ENCODE data around the gene KIF19. TPM values are rescaled to one million over a fixed set of nuclear protein-coding genes. Genes with fewer than 3 reads are reported as not detected.

The KIF19 gene
- total and polyA plus RNA-seq, 2 of the 8 experiments (the other 6 are each of a cell fraction or from before 2014, with no cell fraction given): 0.52 to 0.77 TPM

DNA sequence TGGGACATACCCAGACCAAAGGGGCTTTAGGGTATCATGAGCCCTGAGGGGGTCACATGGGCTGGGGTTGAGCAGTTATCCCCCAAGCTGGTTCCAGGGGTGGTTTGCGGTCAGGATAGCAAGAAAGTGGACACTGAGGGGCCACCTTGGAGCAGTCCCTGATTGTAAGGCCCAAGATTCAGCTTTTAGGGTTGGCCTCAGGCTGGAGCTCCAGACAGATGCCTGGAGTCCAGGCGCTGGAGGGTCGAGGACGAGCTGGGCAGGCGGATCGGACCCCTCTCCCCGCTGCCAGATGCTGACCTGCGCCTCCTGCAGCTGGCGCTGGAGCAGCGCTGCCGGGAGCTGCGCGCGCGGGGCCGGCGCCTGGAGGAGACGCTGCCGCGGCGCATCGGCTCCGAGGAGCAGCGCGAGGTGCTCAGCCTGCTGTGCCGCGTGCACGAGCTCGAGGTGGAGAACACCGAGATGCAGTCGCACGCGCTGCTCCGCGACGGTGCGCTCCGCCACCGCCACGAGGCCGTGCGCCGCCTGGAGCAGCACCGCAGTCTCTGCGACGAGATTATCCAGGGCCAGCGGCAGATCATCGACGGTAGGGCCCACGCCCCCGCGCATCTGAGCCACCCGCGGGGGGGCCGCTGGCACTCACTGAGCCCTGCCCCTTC lies 25.7 kb downstream of the KIF19 start (continued):
- TF ChIP-seq EP300 (IDR thresholded peaks at IDR 0.05; ENCODE audit: borderline replicate concordance in 1 of 2, low read depth in 2 of 2, low read length in 2 of 2) (0 out of 3 replicates have a peak, but pooled peaks of 1 of the 2 experiments have one; percentile 7), POLR2A (IDR thresholded peaks at IDR 0.05; ENCODE audit: control extremely low read depth in 1 of 2, low read depth in 2 of 2, low read length in 2 of 2) (no peak), RAD21 (IDR thresholded peaks at IDR 0.05 in 1 of 2, conservative IDR thresholded peaks at IDR 0.05 in 1 of 2; ENCODE audit: low read depth in 2 of 2, low read length in 2 of 2) (peak; percentile 32 to 52), SUZ12 (IDR thresholded peaks at IDR 0.05; ENCODE audit: low read length) (peak; percentile 50; the same call in 1 of the 2 replicates), CREB1 (IDR thresholded peaks at IDR 0.05) (peak; percentile 36; the same call in 1 of the 2 replicates), KDM4A (IDR thresholded peaks at IDR 0.05; ENCODE audit: low read depth, low read length, severe bottlenecking) (peak; percentile 70), SRF (IDR thresholded peaks at IDR 0.05; ENCODE audit: low read depth, low read length) (0 out of 2 replicates have a peak, but pooled peaks have one; percentile 9), TAF7 (optimal IDR thresholded peaks at IDR 0.05; ENCODE audit: borderline replicate concordance, low read depth, low read length) (peak; percentile 64), BACH1 (IDR thresholded peaks at IDR 0.05; ENCODE audit: low read length) (peak; percentile 34; the same call in 1 of the 2 replicates), EZH2 (IDR thresholded peaks at IDR 0.05; ENCODE audit: low read depth, low read length, severe bottlenecking) (peak; percentile 31), CTBP2 (IDR thresholded peaks at IDR 0.05; ENCODE audit: borderline replicate concordance, insufficient read depth, insufficient read length, low read length) (peak; percentile 30), ASH2L (IDR thresholded peaks at IDR 0.05; ENCODE audit: low read length) (peak; percentile 60), GABPA (IDR thresholded peaks at IDR 0.05; ENCODE audit: borderline replicate concordance, insufficient read depth, low read length) (peak; percentile 83)
- TF ChIP-seq, protein P1, sequence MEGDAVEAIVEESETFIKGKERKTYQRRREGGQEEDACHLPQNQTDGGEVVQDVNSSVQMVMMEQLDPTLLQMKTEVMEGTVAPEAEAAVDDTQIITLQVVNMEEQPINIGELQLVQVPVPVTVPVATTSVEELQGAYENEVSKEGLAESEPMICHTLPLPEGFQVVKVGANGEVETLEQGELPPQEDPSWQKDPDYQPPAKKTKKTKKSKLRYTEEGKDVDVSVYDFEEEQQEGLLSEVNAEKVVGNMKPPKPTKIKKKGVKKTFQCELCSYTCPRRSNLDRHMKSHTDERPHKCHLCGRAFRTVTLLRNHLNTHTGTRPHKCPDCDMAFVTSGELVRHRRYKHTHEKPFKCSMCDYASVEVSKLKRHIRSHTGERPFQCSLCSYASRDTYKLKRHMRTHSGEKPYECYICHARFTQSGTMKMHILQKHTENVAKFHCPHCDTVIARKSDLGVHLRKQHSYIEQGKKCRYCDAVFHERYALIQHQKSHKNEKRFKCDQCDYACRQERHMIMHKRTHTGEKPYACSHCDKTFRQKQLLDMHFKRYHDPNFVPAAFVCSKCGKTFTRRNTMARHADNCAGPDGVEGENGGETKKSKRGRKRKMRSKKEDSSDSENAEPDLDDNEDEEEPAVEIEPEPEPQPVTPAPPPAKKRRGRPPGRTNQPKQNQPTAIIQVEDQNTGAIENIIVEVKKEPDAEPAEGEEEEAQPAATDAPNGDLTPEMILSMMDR (IDR thresholded peaks at IDR 0.05; ENCODE audit: control extremely low read depth in 1 of 3, insufficient read depth in 1 of 3, low read depth in 1 of 3, low read length in 3 of 3): peak; percentile 70 to 94 (median 75)
- TF ChIP-seq, protein P2, sequence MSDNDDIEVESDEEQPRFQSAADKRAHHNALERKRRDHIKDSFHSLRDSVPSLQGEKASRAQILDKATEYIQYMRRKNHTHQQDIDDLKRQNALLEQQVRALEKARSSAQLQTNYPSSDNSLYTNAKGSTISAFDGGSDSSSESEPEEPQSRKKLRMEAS (IDR thresholded peaks at IDR 0.05): peak; percentile 100

Data from H1 (cell line).